K562 (cell line): ENCODE results near the gene SERF2. TPM values are rescaled to one million over a fixed set of nuclear protein-coding genes. Genes with fewer than 3 reads are reported as not detected.
"Not testable (repeated sequence)": the region's sequence is repeated elsewhere in the genome, so short reads cannot be mapped to it uniquely, and the experiment has no call there.

Source experiments
- ATAC-seq: fragments of 200-7000 bp; cut with Tn5 transposase; 3 replicates; pipeline ENCODE4 v1.9.1; 2020; ENCODE audit warnings: moderate library complexity
- BruUV-seq: library from RNA; stranded (reverse); fragments of 400-500 nt; replicated peaks from 2 replicates; lab custom pipeline; 2021; lab: Mats Ljungman, UMichigan
- CTCF ChIA-PET: fragments of 300-600 bp; formaldehyde crosslinking; extraction: SDS; loops from one replicate; lab custom pipeline; 2021; ENCODE audit warnings: low intra/inter-chr PET ratio; lab: Yijun Ruan, JAX
- POLR2A ChIA-PET: fragments of 300-600, 350-650 bp; sonication (Branson Sonifier 250); formaldehyde crosslinking; extraction: SDS; loops from one replicate; lab custom pipeline; 2021; ENCODE audit warnings: antibody characterized with exemption, inconsistent platforms; lab: Yijun Ruan, JAX
- DNase-seq, 4 experiments: peaks; one replicate each; pipeline versions ENCODE4 v3.0.0 to v3.0.0-alpha.2; 2011 to 2018; ENCODE audit warnings: low spot score in 3 of 4, mixed read lengths in 3 of 4; ENCODE audit errors: extremely low read depth in 1 of 4
- FAIRE-seq: peaks from 2 replicates; lab custom pipeline; 2011; peaks lifted over from hg19 to GRCh38; lab: Jason Lieb, UNC
- H2AFZ ChIP-seq: 2 replicates; pipeline ENCODE4 v1.6.0; 2011; ENCODE audit warnings: low read depth, low read length, control low read depth, inconsistent platforms
- H3K27ac ChIP-seq: fragments of 200-600 bp; 3 replicates; pipeline ENCODE4 v1.8.0; 2011; ENCODE audit warnings: low read depth, mild to moderate bottlenecking, control low read depth, inconsistent platforms, low read length, moderate library complexity, mixed read lengths; ENCODE audit errors: extremely low read depth
- H3K27me3 ChIP-seq, 2 experiments: fragments of 300-600 bp in 1 of 2; 2 replicates in 1 of 2; 3 replicates in 1 of 2; pipeline versions ENCODE4 v1.6.0 to v1.8.0; 2011; ENCODE audit warnings: inconsistent platforms in 2 of 2, low read length in 2 of 2, mild to moderate bottlenecking in 1 of 2, mixed read lengths in 1 of 2, moderate library complexity in 1 of 2; ENCODE audit not compliant: control insufficient read depth in 2 of 2, insufficient read depth in 2 of 2
- H3K36me3 ChIP-seq: fragments of 300-600 bp; 3 replicates; pipeline ENCODE4 v1.8.0; 2011; ENCODE audit warnings: mild to moderate bottlenecking, low read length, inconsistent platforms; ENCODE audit not compliant: control insufficient read depth, insufficient read depth
- H3K4me1 ChIP-seq, 2 experiments: fragments of 200-600 bp in 1 of 2; replicated peaks in 1 of 2; 2 replicates in 1 of 2; 3 replicates in 1 of 2; pipeline versions ENCODE4 v1.5.1 to v1.8.0; 2011; ENCODE audit warnings: inconsistent platforms in 2 of 2, low read length in 2 of 2, mild to moderate bottlenecking in 1 of 2, mixed read lengths in 1 of 2, moderate library complexity in 1 of 2; ENCODE audit not compliant: control insufficient read depth in 2 of 2, insufficient read depth in 2 of 2
- H3K4me2 ChIP-seq: 2 replicates; pipeline ENCODE4 v1.6.1; 2011; ENCODE audit warnings: low read length, control low read depth, inconsistent platforms, mixed read lengths; ENCODE audit not compliant: insufficient read depth
- H3K4me3 ChIP-seq: fragments of 200-600 bp; sonication (generic), shearing (Covaris generic); 2 replicates; pipeline ENCODE4 v1.5.1; 2016; ENCODE audit warnings: control low read depth, inconsistent platforms
- H3K79me2 ChIP-seq: fragments of 200-600 bp; 3 replicates; pipeline ENCODE4 v1.8.0; 2011; ENCODE audit warnings: low read length, inconsistent platforms; ENCODE audit not compliant: control insufficient read depth, insufficient read depth
- H3K9ac ChIP-seq, 2 experiments: 2 replicates each; pipeline versions ENCODE4 v1.6.0 to v1.6.1; 2011; ENCODE audit warnings: low read depth in 2 of 2, low read length in 2 of 2, control low read depth in 1 of 2, inconsistent platforms in 1 of 2, mild to moderate bottlenecking in 1 of 2, mixed read lengths in 1 of 2; ENCODE audit not compliant: insufficient read depth in 1 of 2
- H3K9me1 ChIP-seq: one replicate; pipeline ENCODE4 v1.6.0; 2011; ENCODE audit warnings: inconsistent platforms, mild to moderate bottlenecking, low read length, moderate library complexity; ENCODE audit not compliant: control insufficient read depth, insufficient read depth
- H3K9me3 ChIP-seq: replicated peaks from 2 replicates; pipeline ENCODE4 v1.5.1; 2011; ENCODE audit warnings: low read depth, low read length, inconsistent platforms; ENCODE audit not compliant: control insufficient read depth, insufficient read depth
- H4K20me1 ChIP-seq: replicated peaks from 2 replicates; pipeline ENCODE4 v1.6.1; 2011; ENCODE audit warnings: low read length, inconsistent platforms, mixed read lengths; ENCODE audit not compliant: control insufficient read depth, insufficient read depth
- BCLAF1 ChIP-seq, 2 experiments: fragments of 450-650 bp in 1 of 2; IDR thresholded peaks; 2 replicates each; pipeline ENCODE4 v1.6.1; 2011 to 2017; ENCODE audit warnings: low read depth in 2 of 2, antibody characterized with exemption in 1 of 2, borderline replicate concordance in 1 of 2, low read length in 1 of 2, mild to moderate bottlenecking in 1 of 2, mixed read lengths in 1 of 2; ENCODE audit not compliant: control insufficient read depth in 1 of 2
- BRD4 ChIP-seq: fragments of 200-600 bp; sonication (generic); IDR thresholded peaks from 2 replicates; pipeline ENCODE4 v1.6.1; 2017; ENCODE audit warnings: inconsistent platforms
- NFIC ChIP-seq: fragments of 450-650 bp; IDR thresholded peaks from 2 replicates; pipeline ENCODE4 v1.6.1; 2017; ENCODE audit warnings: mild to moderate bottlenecking, inconsistent platforms
- SMARCC2 ChIP-seq: fragments of 450-650 bp; IDR thresholded peaks from 2 replicates; pipeline ENCODE4 v1.6.1; 2017; ENCODE audit warnings: antibody characterized with exemption, moderate library complexity, mild to moderate bottlenecking, low read depth
- ZBTB17 ChIP-seq: fragments of 450-650 bp; formaldehyde crosslinking; IDR thresholded peaks from 2 replicates; pipeline ENCODE4 v1.4.0; 2020; ENCODE audit warnings: mild to moderate bottlenecking
- ZNF583 ChIP-seq: fragments of 250-450 bp; sonication (Bioruptor Pico); IDR thresholded peaks from 2 replicates; pipeline ENCODE4 v1.4.0; 2020
- WGBS: fragments of 100-300 bp; shearing (Covaris generic); methylation state at CpG from one replicate; pipeline ENCODE4 v1.1.6; 2016; ENCODE audit warnings: low coverage, mixed read lengths; ENCODE audit not compliant: insufficient coverage; ENCODE audit errors: missing lambda C conversion rate; 5-methylcytosine and 5-hydroxymethylcytosine counted together
- in situ Hi-C: fragments of 300-500 bp; cut with MboI; formaldehyde crosslinking; loops from 4 replicates; pipeline ENCODE4 v1.15.0; 2018; ENCODE audit warnings: inconsistent platforms, mixed read lengths
- intact Hi-C: fragments of 100-400 bp; cut with micrococcal nuclease; formaldehyde crosslinking; loops from 2 replicates; pipeline ENCODE4 v1.14.2; 2022
- polyA plus RNA-seq, 8 experiments: library from polyadenylated mRNA; depleted of rRNA in 4 of 8; stranded (reverse) in 5 of 8; unstranded in 3 of 8; fragments of >200 nt; fragmentation: Nextera tagmentation in 2 of 8; fragmentation: Illumina TruSeq in 1 of 8; extraction: Ambion mirVana in 2 of 8; extraction: Trizol in 1 of 8; gene quantifications; 2 replicates each; pipeline versions ENCODE4 v1.2.1 to v1.2.3, GENCODE V29; 2011 to 2014; ENCODE audit warnings: inconsistent platforms in 1 of 8, missing spikeins in 1 of 8
- total RNA-seq, 7 experiments: library from RNA; depleted of rRNA in 6 of 7; stranded (reverse); fragments of >200 nt in 6 of 7; fragmentation: Illumina TruSeq in 2 of 7; extraction: Trizol in 2 of 7; gene quantifications; 2 replicates each; pipeline versions ENCODE4 v1.2.1 to v1.2.3, GENCODE V29; 2011 to 2021; ENCODE audit warnings: low replicate concordance in 1 of 7

SERF2 gene
- total and polyA plus RNA-seq, 9 of the 15 experiments (the other 6 are each of a cell fraction or from before 2014, with no cell fraction given): 497 to 3,360 (median 867) TPM

- TF ChIP-seq BCLAF1 (IDR thresholded peaks at IDR 0.05; ENCODE audit: borderline replicate concordance in 1 of 2, control insufficient read depth in 1 of 2, low read depth in 2 of 2, low read length in 1 of 2) (no peak), ZBTB17 (CRISPR knock-in tag) (no peak), ZNF583 (CRISPR knock-in tag) (no peak), SMARCC2 (no peak), BRD4 (no peak)
- TF ChIP-seq, all 486 proteins: peak for 0
Observed at GRCh38 chr15:43808960-43809678, 17.0 kb downstream of the SERF2 start (continued).

DNA sequence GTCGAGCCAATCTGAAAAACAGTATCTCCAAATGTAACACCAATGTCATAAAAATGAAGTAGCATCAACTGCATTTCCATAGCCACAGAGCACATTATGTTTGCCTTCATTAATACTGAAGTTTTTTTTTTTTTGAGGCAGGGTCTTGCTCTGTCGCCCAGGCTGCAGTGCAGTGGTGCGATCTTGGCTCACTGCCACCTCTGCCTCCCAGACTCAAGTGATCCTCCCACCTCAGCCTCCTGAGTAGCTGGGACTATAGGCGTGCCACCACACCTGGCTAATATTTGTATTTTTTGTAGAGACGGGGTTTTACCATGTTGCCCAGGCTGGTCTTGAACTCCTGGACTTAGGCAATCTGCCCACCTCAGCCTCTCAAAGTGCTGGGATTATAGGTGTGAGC lies 22.9 kb downstream of the SERF2 start:
- WGBS: 97% methylated on average over 3 of the region's 5 CpGs
- not testable (repeated sequence) for ATAC-seq

More for the DNA sequence above, 22.9 kb downstream of the SERF2 start:
- H4K20me1 ChIP-seq, intact Hi-C loops, DNase-seq, in situ Hi-C loops, H3K27ac ChIP-seq, H3K27me3 ChIP-seq, H2AFZ ChIP-seq, H3K4me3 ChIP-seq, H3K4me2 ChIP-seq, H3K9ac ChIP-seq, FAIRE-seq, BruUV-seq, H3K4me1 ChIP-seq, CTCF ChIA-PET, H3K9me1 ChIP-seq, H3K9me3 ChIP-seq: not testable (repeated sequence)
- peak; percentile 66 for TF ChIP-seq NFIC
- POLR2A ChIA-PET: interaction anchor here (2.0 to 2.1 kb wide), 2 partner anchors 10 to 16 kb away, joined by 5 to 6 read pairs; partner anchors contain the start of gene MFAP1
- Histone ChIP-seq H3K36me3 (peaks cover 81% of the 10 kb centered on the region), H3K79me2 (peaks cover 28% of the 10 kb centered on the region)
